ENCODE measurements around the gene GTSF1L.
"Not testable (repeated sequence)": the region's sequence is repeated elsewhere in the genome, so short reads cannot be mapped to it uniquely, and the experiment has no call there.

GTSF1L gene

DNA sequence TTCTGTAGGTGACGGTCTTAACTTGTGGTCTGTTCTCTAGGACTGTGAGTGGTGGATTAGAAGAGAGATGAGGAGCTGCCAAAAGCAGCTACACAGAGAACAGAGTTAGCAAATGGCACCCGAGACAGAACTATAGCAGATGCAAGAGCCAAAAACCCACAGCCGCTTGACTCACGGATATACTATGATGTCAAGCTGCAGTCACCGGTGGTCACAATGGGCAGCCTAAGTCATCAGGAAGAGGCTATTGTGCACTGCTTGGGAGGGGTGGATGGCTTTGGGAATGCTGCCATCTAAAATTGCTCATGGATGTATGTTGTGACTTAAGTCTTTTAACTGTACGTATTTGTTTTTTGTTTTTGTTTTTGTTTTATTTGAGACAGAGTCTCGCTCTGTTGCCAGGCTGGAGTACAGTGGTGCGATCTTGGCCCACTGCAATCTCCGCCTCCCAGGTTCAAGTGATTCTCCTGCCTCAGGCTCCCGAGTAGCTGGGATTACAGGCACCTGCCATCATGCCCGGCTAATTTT lies at the start of gene GTSF1L:
GTSF1L (minus strand) TSS at position 192 of the 528 bp plus-strand sequence. CDS start 308 bp downstream, outside the sequence.
- no peak for DNase-seq (ENCODE audit: low read depth in 3 of 3)

DNA sequence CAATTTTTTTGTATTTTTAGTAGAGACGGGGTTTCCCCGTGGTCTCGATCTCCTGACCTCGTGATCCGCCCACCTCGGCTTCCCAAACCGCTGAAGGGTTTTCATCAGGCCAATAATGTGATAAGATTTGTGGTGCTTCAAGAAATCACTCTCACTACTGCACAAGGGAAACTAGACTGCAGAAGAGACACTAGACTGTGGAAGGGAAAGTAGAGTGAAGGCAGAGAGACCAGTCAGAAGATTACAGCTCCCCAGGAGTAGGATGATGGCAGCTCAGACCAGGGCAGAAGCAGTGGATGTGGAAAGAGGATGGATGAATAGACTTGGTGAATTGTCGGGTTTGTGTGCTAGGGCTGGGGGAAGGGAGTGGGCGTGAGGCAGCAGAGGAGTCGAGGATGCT lies 48.0 kb upstream of the GTSF1L start:
- DNase-seq (ENCODE audit: low read depth in 3 of 3) = no peak

DNA sequence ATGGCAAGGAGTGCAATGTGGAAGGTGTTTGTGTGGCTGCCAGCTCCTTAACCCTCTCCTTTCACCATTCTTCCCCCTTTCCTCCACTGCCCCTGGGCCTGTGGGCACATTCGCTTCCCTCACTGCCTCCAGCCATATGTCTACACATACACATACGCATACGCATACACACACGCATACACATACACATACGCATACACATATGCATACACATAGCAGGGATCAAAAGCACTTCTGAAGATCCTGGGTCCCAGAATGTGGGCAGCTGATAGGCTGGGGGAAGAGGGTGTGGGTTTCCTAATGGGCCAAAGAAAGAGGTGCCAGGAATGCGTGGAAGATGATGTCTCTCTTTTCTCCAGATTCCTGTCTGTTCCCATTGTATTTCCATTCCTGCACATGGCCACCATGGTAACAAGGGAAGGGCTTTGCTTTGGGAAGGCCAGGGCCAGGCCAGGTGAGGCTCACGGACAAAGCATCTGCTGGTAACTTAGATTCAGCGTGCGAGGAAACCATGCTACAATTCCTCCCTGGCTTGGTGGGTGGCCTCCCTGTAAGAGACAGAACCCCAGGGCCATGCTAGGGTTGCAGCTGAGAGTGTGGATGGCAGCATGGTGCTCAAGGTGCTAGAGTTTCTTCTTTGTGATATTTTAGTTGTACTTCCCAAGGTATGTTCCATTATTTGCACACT lies 44.8 kb upstream of the GTSF1L start:
- DNase-seq (ENCODE audit: low read depth in 3 of 3) = no peak

DNA sequence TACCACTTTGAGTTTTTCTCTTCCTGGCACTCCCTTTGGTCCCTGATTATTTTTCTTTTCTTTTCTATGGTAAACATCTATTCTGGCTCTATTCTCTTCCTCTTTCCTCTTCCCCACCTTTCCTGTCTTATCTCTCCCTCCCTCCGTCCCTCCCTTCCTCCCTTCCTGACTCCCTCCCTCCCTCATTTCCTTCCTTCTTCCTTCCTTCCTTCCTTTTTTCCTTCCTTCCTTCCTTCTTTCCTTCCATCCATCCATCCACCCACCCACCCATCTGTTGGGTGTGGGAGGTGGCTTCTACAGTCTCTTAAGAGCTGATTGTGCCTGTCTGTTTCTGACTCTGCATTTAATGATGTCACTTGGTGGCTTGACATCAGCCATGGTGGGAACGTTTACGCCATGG lies 43.5 kb upstream of the GTSF1L start:
- no peak for DNase-seq (ENCODE audit: low read depth in 3 of 3)

DNA sequence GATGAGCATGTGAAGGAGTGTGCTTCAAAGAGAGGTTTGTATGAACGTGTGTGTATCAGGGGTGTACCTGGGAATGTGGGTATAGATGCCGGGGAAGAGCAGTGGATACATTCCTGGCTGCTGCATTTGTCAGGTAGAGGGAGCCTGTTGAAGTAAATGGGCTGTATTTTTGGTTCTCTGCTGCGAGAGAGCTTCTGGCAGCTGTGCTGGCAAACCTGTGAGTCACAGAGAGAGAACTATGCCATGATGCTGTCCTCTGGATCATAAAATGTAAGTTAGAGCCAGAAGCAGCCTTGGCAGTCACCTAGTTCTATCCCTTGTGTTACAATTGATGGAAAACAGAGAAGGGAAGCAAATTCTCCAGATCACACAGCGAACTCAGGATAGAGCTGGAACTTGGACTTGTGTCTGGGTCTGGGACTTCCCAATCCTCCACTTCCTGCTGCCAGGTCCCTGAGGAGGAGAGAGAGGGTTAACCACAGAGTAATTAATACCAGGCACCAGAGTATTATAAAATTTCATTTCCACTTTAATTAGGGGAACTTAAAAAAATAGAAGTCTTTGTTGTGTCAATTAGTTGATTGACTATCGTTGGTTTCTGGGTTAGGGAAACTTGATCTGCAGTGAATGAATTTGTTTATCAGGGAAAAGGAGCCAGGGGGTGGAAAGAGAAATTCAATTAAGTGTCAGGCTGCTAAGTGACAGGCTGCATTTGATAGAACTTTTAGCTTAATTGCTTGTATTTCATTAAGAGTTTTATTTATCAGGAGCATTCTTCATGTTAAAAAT lies 41.1 kb upstream of the GTSF1L start:
- no peak for DNase-seq (ENCODE audit: low read depth in 3 of 3)

DNA sequence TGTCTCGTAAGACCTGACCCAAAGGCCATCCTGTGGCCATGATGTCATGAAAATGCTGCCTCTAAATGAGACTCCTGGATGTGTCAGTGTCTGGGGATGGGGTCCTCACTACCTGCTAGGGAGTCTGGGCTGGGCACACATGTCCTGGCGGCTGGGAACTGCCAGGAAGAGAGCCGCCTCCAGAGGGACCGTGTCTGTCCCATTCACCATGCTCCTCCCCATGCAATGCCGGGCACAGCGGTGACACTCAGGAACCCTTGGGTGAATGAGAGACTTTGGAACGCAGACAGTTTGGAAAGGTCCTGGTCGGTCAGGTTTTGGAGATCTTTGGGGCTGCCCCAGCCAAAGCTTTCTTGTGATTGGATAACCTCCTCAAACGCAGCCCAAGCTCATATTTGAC lies 40.1 kb upstream of the GTSF1L start:
- no peak for DNase-seq (ENCODE audit: low read depth in 3 of 3)

DNA sequence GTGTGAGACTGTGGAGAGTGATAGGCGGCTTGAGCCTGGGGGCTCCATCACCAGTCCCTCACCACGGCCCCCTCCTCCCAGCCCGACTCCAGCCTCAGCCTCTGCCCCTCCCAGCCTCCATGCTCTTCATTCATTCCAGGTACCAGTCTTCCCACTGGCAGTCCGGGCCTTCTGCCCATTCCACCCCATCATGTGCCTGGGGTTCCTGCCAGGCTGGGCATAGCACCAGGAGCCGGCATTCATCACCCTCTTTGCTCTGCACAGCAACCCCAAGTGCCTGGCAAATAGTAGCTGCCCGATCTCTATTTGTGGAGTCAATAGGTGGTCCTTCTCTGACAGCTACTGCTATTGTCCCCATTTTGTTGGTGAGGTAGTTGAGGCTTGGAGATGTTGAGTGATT lies 39.6 kb upstream of the GTSF1L start:
- DNase-seq (ENCODE audit: low read depth in 3 of 3) = no peak

DNA sequence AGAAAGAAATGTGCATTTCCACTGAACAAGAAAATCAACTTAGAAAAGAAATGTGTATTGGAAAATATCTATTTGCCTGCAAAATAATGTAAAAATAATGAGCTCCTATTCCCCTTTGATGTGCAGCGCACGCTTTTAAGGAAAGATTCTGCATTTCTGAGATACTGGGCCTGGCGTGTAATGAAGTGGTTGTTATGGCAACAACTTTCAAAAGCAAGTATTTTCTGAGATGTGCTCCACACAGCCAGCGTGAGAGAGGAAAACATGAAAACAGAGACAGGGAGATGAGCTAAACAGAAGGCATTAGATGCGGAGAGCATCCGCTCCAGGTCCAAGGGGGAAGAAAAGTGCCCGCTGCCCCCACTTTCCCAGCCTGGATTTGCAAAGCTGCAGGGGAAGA lies 39.1 kb upstream of the GTSF1L start:
- DNase-seq (ENCODE audit: low read depth in 3 of 3) = no peak

DNA sequence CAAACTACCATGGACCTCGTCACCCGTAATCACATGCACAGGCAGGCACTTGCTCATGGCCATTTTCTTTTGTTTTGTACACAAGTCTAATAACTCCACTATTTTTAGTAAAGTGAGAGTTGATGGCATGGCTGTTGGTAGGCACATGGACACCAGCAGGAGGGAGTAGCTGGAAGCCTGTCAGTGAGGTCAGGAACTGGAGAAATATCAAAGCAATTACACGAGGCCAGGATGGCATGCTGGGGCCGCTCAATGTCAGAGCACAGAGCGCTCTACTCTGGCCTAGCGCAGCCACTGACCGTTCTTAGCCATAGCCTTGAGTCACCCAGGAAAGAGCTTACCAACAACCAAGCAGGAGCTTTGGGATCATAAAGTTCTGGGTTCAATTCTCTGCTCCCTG lies 36.1 kb upstream of the GTSF1L start:
- no peak for DNase-seq (ENCODE audit: low read depth in 3 of 3)

DNA sequence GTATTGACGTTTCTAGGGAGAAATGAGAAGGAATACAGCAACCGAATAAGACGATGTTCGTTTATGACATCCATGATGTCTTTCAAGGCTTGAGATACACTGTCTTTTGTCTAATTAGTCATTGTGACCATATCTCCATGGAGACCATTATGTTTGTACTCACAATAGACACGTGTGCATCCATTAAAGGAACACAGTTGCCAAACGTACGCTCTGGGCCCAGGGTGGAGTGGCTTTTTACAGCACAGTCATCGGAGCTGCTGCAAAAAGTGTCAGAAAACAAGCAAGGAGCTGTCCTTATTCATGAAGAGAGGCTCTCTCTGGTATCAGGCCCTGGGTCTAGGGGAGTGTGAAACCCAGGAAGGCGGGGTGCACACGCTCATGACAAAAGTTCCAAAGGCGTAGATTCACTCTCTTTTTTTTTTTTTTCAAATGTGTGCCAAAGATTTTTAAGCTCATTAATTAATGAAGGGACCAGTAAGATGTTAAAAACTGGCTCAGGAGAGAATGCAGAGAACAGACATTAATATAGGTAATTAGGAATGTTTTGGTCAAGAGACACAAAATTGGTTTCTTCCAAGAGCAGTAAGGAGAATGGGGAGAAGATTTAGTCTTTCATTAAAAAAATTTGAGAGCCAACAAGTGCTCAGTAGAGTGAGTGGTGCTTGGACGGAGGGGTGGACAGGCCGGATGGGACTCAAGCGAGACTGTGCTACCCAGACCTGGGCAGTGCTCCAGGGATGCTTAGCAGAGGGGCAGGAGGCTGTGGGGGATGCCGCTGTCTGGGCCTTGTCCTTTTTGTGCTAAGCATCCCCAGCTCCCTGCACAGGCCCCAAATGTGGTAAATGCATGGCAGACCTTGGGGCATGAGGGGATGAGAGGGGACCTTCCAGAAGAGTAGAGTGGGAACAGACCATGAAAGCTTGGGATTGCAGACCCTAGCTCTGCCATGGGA lies 34.9 kb upstream of the GTSF1L start:
- no peak for DNase-seq (ENCODE audit: low read depth in 3 of 3)

DNA sequence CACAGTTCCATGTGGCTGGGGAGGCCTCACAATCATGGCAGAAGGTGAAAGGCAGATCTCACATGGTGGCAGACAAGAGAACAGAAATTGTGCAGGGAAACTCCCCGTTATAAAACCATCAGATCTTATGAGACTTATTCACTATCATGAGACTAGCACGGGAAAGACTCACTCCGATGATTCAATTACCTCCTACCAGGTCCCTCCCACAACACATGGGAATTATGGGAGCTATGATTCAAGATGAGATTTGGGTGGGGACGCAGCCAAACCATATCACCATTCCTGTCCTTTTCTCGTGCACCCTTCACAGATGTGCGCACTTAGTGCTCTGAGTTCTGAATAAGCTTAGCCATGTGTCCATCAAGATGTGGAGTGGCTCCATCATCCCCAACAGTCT lies 31.1 kb upstream of the GTSF1L start:
- not testable (repeated sequence) for DNase-seq (ENCODE audit: low read depth in 3 of 3)

DNA sequence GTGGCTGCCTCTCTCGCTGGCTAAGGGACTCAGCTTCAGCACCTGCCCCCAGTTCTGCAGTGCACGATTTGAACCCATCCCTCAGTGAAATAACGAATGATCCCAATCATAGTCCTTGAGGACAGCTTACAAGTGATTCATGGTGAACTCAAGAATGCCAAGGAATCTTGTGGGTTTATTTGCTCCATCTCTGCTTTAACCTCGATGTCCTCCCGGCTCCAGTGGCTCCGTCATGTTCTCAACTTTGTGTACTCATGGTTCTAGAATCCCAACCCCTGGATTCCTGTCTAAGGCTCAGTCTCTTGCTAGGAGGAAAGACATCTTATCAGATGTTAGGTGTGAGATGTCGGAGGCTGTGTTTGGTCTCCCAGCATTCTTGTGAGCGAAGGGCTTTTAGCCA lies 29.0 kb upstream of the GTSF1L start:
- DNase-seq (ENCODE audit: low read depth in 3 of 3) = no peak

DNA sequence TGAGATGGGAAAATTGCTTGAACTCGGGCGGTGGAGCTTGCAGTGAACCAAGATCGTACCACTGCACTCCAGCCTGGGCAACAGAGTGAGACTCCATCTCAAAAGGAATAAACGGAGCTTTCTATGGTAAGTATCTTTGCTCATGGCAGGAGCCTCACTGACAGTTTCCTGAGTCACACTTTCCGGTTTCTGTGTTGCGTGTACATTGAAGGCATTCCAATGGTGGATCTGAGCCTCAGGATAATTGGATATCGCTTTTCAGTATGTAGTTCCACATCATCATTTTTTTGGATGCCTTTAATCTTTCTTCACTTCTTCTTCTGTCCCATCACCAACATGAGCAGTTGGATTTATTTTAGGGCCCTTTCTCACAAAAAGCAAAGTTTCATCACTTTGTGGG lies 28.6 kb upstream of the GTSF1L start:
- no peak for DNase-seq (ENCODE audit: low read depth in 3 of 3)

DNA sequence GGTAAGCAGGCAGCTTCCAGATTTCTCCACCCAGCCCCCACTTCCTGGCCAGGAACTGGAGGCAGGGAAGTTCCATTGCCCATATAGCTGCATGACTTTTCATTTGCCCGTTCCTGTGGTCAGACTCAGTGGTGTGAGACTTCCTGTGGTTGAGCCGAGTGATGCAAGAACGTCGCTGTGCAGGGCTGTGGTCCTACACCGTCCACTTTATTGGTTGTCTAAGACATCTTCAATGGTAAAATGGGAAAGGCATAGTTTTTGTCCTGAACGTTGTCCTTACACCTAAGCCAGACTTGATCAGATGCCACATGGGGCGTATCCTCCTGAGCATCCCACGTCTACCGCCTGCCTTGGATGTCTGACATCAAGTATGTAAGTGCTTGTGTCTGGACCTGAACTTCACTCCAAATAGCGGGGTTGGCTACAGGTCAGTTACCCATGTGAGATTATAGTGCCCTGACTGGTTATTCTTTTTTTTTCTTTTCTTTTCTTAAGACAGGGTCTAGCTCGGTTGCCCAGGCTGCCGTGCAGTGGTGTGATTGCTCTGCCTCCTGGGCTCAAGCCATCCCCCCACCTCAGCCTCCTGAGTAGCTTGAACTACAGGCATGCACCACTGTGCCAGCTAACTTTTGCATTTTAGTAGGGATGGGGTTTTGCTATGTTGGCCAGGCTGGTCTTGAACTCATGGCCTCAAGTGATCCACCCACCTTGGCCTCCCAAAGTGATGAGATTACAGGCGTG lies 25.9 kb upstream of the GTSF1L start:
- DNase-seq (ENCODE audit: low read depth in 3 of 3) = peak in 1 of 3 experiments; percentile 39

DNA sequence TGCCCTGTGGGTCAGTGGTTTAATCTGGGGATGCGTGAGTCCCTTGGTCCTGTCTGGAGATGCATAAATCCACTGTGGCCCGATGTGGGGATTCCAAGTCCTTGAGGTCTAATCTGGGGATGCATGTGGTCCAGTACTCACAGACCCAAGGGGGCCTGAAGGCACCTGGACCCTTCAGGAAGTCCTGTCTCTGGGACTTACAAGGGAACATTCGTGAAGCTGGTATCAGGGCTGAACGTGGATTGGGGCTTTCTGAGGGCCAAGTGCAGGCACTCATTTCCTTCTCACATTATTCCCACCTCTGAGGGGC lies 25.2 kb upstream of the GTSF1L start:
- no peak for DNase-seq (ENCODE audit: low read depth in 3 of 3)

DNA sequence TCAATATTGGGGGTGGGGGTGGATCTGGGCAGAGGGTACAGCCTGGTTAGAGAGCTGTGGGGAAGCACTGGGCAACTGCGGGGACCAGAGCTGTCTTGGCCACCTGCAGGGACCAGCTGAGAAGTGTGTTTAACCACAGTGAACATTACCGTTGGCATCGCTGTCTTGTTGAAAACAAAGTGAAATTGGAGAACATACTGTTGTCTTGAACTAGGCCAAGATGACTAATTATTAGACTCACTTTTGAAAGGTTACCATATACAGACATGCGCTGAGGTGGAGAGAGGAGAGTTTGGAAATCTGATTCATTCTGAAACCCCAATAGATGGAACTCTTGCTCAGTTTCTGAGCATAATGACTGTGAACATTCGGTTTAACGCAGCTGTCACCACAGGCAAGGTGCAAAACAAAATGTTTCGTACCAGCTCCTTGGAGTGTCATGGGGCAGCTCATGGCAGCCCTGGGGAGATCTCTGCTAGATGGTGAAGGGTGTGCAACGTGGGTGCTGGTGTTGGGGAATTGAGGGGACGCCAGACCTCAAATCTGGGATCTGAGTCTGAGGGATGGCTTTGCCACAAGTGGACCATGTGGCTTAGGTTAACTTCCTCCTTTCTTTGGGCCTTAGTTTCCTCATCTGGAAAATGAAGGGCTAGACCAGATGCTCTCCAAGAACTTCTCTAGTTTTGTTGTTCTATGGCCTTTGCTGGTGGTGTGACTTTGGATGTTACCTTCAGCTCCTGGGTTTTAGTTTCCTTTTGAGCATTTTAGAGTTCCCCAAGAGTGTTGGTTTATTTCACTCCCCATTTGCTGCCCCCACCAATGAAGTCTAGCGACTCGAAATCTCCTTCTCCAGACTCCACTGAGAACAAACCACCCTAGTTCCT lies 24.6 kb upstream of the GTSF1L start:
- DNase-seq (ENCODE audit: low read depth in 3 of 3) = peak; percentile 33 to 59 (median 47)

DNA sequence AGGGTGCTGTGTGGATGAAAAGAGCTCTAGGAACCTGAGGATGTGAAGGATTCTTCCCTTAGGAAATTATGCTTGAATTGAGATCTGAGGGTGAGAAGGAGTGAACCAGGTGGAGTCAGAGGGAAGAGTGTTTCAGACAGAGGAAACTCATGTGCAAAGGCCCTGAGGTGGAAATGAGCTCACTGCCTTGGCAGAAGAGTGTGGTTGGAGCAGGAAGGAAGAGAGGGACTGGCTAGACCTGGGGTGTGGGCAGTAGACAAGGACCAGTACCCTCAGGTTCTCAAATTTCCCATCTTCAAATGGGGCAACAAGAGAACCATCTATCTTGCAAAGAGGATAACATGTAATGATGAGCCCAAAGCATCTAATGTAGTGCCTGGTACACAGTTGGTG lies 24.0 kb upstream of the GTSF1L start:
- DNase-seq (ENCODE audit: low read depth in 3 of 3) = no peak

DNA sequence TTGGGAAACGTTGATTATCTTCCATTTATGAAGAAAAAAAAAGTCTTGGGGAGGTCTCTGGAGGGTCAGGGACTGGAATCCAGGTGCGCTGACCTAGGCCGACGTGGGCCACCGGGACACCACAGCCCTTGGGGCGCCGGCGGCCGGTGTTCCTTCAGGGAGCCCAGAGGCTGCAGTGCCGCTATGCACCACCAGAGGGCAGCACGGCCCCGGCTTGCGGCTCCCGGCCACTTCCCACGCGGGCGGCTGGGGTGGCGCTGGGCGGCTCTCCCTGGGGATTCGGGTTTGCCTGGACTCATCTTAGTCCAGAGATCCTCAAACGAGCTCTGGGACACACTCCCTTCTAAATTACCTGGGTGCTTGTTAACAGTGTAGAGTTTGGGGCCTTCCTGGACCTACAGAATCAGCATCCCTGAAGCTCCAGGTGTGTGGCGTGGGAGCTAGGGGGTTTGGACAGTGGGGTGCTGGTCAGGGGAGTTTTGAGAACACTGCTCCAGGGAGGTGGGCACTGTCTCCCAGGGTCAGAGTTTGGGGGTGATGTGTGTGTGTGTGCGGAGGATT lies 23.0 kb upstream of the GTSF1L start:
- DNase-seq (ENCODE audit: low read depth in 3 of 3) = peak; percentile 78 to 84 (median 79)

DNA sequence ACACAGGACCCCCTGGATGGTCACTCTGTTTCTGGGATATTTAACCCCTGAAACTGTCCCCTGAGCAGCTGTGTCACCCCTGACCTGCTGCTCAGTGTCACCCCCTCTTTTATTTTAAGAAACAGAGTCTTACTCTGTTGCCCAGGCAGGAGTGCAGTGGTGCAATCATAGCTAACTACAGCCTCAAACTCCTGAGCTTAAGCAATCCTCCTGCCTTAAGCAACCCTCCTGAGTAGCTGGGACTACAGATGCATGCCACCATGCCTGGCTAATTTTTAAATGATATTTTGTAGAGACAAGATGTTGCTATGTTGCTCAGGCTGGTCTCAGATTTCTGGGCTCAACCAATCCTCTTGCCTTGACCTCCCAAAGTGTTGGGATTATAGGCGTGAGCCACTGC lies 21.5 kb upstream of the GTSF1L start:
- DNase-seq (ENCODE audit: low read depth in 3 of 3) = no peak

Data from stimulated activated CD4-positive, alpha-beta T cell treated with anti-CD3 and anti-CD28 coated beads, TNF-alpha, amount 100 ng/mL, for 24 hours (primary cell).